ENCODE measurements around the gene CMKLR1. TPM values are rescaled to one million over a fixed set of nuclear protein-coding genes. Genes with fewer than 3 reads are reported as not detected.

Gene CMKLR1
- total RNA-seq, 1 experiment from 2014 or later, result 0.66 TPM

DNA sequence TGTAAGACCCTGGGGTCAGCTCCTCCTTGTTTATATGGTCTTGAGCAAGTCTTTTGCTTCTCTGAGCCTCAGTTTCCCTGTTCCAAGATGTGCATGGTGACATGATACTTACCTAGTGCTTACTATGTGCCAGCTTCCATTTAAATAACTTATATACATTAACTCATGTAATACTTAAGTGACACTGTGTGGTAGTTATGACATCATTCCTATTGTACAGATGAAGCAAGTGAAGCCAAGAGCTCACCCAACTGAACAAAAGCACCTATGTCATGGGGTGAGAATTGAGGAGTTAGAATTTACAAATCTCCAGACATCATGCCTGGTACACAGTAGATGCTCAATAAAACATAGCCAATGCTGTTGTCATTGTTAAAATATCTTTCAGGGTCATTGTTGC is 41.3 kb upstream of the CMKLR1 start:
- H3K4me1 Mint-ChIP-seq, result peaks cover 2 to 4% of the 10 kb centered on the region in 2 experiments; a peak in 3 of 4 replicates
- no peak overlapping the region for H2BK120ac ChIP-seq (ENCODE audit: low read depth, low read length, poor library complexity, severe bottlenecking)

More for the DNA sequence above, 41.3 kb upstream of the CMKLR1 start:
- Histone ChIP-seq H2BK5ac (ENCODE audit: insufficient read length, low read length) (no peak overlapping the region), H3K27ac (ENCODE audit: insufficient read length, low read depth, low read length) (no peak overlapping the region), H3K79me2 (ENCODE audit: insufficient read depth, low read length) (no peaks in the 10 kb centered on the region), H4K5ac (ENCODE audit: insufficient read length, low read depth, low read length) (no peak overlapping the region), H4K8ac (replicated peaks; ENCODE audit: insufficient read length, low read depth, low read length) (no peak overlapping the region), H3K79me1 (ENCODE audit: insufficient read depth, low read depth, low read length, poor library complexity, severe bottlenecking) (no peaks in the 10 kb centered on the region), H2BK20ac (ENCODE audit: low read depth, low read length, poor library complexity, severe bottlenecking) (no peak overlapping the region), H3K18ac (ENCODE audit: insufficient read length, low read depth, low read length) (no peak overlapping the region), H2AFZ (ENCODE audit: low read length) (no peak overlapping the region), H3K4me1 (ENCODE audit: insufficient read depth, low read length) (no peaks in the 10 kb centered on the region), H2AK5ac (ENCODE audit: insufficient read length, low read length) (no peak overlapping the region), H3K23ac (ENCODE audit: insufficient read length, low read depth, low read length) (no peak overlapping the region), H3T11ph (ENCODE audit: low read length) (no peak overlapping the region), H3K4me2 (ENCODE audit: insufficient read depth, insufficient read length, low read length) (no peak overlapping the region), H3K14ac (ENCODE audit: insufficient read depth, low read length) (no peak overlapping the region), H2BK15ac (ENCODE audit: low read depth, low read length) (no peak overlapping the region), H3K9me3 (ENCODE audit: control insufficient read depth, low read depth, low read length) (peaks cover 5% of the 10 kb centered on the region), H4K20me1 (ENCODE audit: control insufficient read depth, insufficient read depth, insufficient read length) (no peaks in the 10 kb centered on the region), H3K4ac (ENCODE audit: low read depth, low read length) (no peak overlapping the region), H3K9ac (ENCODE audit: extremely low read depth, insufficient read length, low read length) (no peak overlapping the region), H3K56ac (ENCODE audit: insufficient read length, low read depth, low read length) (no peak overlapping the region), H3K27me3 (ENCODE audit: insufficient read depth, low read length) (no peaks in the 10 kb centered on the region), H3K23me2 (ENCODE audit: insufficient read length, low read depth, low read length, poor library complexity, severe bottlenecking) (no peaks in the 10 kb centered on the region), H4K91ac (ENCODE audit: insufficient read length, low read depth, low read length) (no peak overlapping the region), H2BK12ac (ENCODE audit: insufficient read length, low read depth, low read length) (no peak overlapping the region)
- Mint-ChIP-seq H3K4me3 (no peak overlapping the region), H3K27ac (no peak overlapping the region), H3K9me3 (peaks cover 18 to 34% of the 10 kb centered on the region in 2 experiments), H3K36me3 (ENCODE audit: insufficient read depth in 1 of 3, low read depth in 3 of 3) (peaks cover 13 to 23% (median 14%) of the 10 kb centered on the region in 3 experiments; a peak in 6 of 7 replicates), H3K27me3 (ENCODE audit: low read depth) (no peaks in the 10 kb centered on the region; the same call in none of the 2 replicates)
- no peak for DNase-seq
- TF ChIP-seq, protein P1, sequence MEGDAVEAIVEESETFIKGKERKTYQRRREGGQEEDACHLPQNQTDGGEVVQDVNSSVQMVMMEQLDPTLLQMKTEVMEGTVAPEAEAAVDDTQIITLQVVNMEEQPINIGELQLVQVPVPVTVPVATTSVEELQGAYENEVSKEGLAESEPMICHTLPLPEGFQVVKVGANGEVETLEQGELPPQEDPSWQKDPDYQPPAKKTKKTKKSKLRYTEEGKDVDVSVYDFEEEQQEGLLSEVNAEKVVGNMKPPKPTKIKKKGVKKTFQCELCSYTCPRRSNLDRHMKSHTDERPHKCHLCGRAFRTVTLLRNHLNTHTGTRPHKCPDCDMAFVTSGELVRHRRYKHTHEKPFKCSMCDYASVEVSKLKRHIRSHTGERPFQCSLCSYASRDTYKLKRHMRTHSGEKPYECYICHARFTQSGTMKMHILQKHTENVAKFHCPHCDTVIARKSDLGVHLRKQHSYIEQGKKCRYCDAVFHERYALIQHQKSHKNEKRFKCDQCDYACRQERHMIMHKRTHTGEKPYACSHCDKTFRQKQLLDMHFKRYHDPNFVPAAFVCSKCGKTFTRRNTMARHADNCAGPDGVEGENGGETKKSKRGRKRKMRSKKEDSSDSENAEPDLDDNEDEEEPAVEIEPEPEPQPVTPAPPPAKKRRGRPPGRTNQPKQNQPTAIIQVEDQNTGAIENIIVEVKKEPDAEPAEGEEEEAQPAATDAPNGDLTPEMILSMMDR (conservative IDR thresholded peaks at IDR 0.05), result no peak

Data from H9 (cell line).